Activated CD4-positive, alpha-beta memory T cell treated with anti-CD3 and anti-CD28 coated beads, Interleukin-2, amount 10 ng/mL, durations not matched to agents 7 days and 5 days (primary cell): ENCODE data around the gene FAM13B. TPM values are rescaled to one million over a fixed set of nuclear protein-coding genes. Genes with fewer than 3 reads are reported as not detected.

Experiments used
- CTCF ChIA-PET: fragments of 350-600 bp; sonication (Branson Sonifier 250); formaldehyde crosslinking; loops from one replicate; lab custom pipeline; 2021; ENCODE audit warnings: antibody characterized with exemption, inconsistent platforms; lab: Charles Lee
- POLR2A ChIA-PET: fragments of 350-600 bp; sonication (Branson Sonifier 250); formaldehyde crosslinking; loops from one replicate; lab custom pipeline; 2021; ENCODE audit warnings: antibody characterized with exemption; lab: Charles Lee
- DNase-seq: peaks from one replicate; pipeline ENCODE4 v3.0.0-alpha.2; 2020
- H3K27ac Mint-ChIP-seq: one replicate; pipeline ENCODE4 v1.8.0; 2021; ENCODE audit warnings: mild to moderate bottlenecking, mixed read lengths
- H3K27me3 Mint-ChIP-seq: one replicate; pipeline ENCODE4 v1.8.0; 2021; ENCODE audit warnings: mixed read lengths
- H3K36me3 Mint-ChIP-seq: one replicate; pipeline ENCODE4 v1.8.0; 2021; ENCODE audit warnings: low read depth, mixed read lengths
- H3K4me1 Mint-ChIP-seq: one replicate; pipeline ENCODE4 v1.8.0; 2021; ENCODE audit warnings: mixed read lengths
- H3K4me3 Mint-ChIP-seq: one replicate; pipeline ENCODE4 v1.8.0; 2021; ENCODE audit warnings: mild to moderate bottlenecking, mixed read lengths
- H3K9me3 Mint-ChIP-seq: one replicate; pipeline ENCODE4 v1.8.0; 2021; ENCODE audit warnings: mixed read lengths
- total RNA-seq, 2 experiments: library from RNA; stranded (reverse); gene quantifications; one replicate each; pipeline ENCODE4 v1.2.3, GENCODE V29; 2021

FAM13B gene
- total RNA-seq, 2 experiments from 2014 or later = 24.9 to 25.3 TPM

- Mint-ChIP-seq H3K4me3 (no peak overlapping the region), H3K36me3 (peaks cover 4% of the 10 kb centered on the region), H3K27ac (no peak overlapping the region), H3K4me1 (no peaks in the 10 kb centered on the region), H3K9me3 (peaks cover 14% of the 10 kb centered on the region), H3K27me3 (peaks cover 5% of the 10 kb centered on the region)
- ChIA-PET POLR2A (no interaction called here), CTCF (no interaction called here)
- DNase-seq = no peak
Observed at GRCh38 chr5:137916923-137917322, 116.0 kb downstream of the FAM13B start.

GRCh38 chr5:137914758-137915157 lies 118.1 kb downstream of the FAM13B start:
- Mint-ChIP-seq H3K4me1 (no peaks in the 10 kb centered on the region), H3K27me3 (peaks cover 11% of the 10 kb centered on the region), H3K36me3 (peaks cover 4% of the 10 kb centered on the region), H3K4me3 (no peak overlapping the region), H3K27ac (no peak overlapping the region), H3K9me3 (peaks cover 14% of the 10 kb centered on the region)
- ChIA-PET POLR2A (no interaction called here), CTCF (no interaction called here)
- DNase-seq = no peak

- Mint-ChIP-seq H3K4me3 (no peak overlapping the region), H3K9me3 (no peaks in the 10 kb centered on the region), H3K27ac (no peak overlapping the region), H3K27me3 (peaks cover 3% of the 10 kb centered on the region), H3K4me1 (peaks cover 2% of the 10 kb centered on the region), H3K36me3 (no peaks in the 10 kb centered on the region)
- POLR2A ChIA-PET = no interaction called here
- no peak for DNase-seq
- CTCF ChIA-PET = interaction anchor here (1.5 to 2.5 kb wide), 2 partner anchors 13 kb away, joined by 7 to 8 read pairs; partner anchors contain the start of gene PKD2L2
Observed at GRCh38 chr5:137902408-137903133, 130.3 kb downstream of the FAM13B start.

- Mint-ChIP-seq H3K4me3 (no peak overlapping the region), H3K36me3 (no peaks in the 10 kb centered on the region), H3K27me3 (peaks cover 3% of the 10 kb centered on the region), H3K9me3 (no peaks in the 10 kb centered on the region), H3K4me1 (peaks cover 2% of the 10 kb centered on the region), H3K27ac (no peak overlapping the region)
- CTCF ChIA-PET = interaction anchor here (2.5 kb wide), 1 partner anchor 12 kb away, joined by 8 read pairs; the partner anchor contains the start of gene PKD2L2
- no peak for DNase-seq
- POLR2A ChIA-PET = no interaction called here
Observed at GRCh38 chr5:137901011-137901817, 131.7 kb downstream of the FAM13B start.

- CTCF ChIA-PET = no interaction called here
- H3K9me3 Mint-ChIP-seq = no peaks in the 10 kb centered on the region
- POLR2A ChIA-PET = no interaction called here
- peaks cover 3% of the 10 kb centered on the region for H3K27me3 Mint-ChIP-seq
- DNase-seq = no peak
- H3K27ac Mint-ChIP-seq = no peak overlapping the region
- peaks cover 2% of the 10 kb centered on the region for H3K4me1 Mint-ChIP-seq
- no peak overlapping the region for H3K4me3 Mint-ChIP-seq
- H3K36me3 Mint-ChIP-seq = no peaks in the 10 kb centered on the region
Observed at GRCh38 chr5:137899493-137899892, 133.4 kb downstream of the FAM13B start.

GRCh38 chr5:137896560-137896959 lies 136.3 kb downstream of the FAM13B start:
- POLR2A ChIA-PET = no interaction called here
- no peak overlapping the region for H3K27ac Mint-ChIP-seq
- H3K4me1 Mint-ChIP-seq = peaks cover 2% of the 10 kb centered on the region
- CTCF ChIA-PET = interaction anchor here (0.6 kb wide), 1 partner anchor 118 kb away, joined by 3 read pairs; no protein-coding TSS in a partner anchor
- no peak overlapping the region for H3K4me3 Mint-ChIP-seq
- no peaks in the 10 kb centered on the region for H3K36me3 Mint-ChIP-seq
- no peaks in the 10 kb centered on the region for H3K9me3 Mint-ChIP-seq
- peaks cover 3% of the 10 kb centered on the region for H3K27me3 Mint-ChIP-seq
- DNase-seq = no peak

- ChIA-PET POLR2A (no interaction called here), CTCF (interaction anchor here (0.6 kb wide), 1 partner anchor 13 kb away, joined by 3 read pairs; no protein-coding TSS in a partner anchor)
- Mint-ChIP-seq H3K9me3 (no peaks in the 10 kb centered on the region), H3K4me3 (no peak overlapping the region), H3K36me3 (no peaks in the 10 kb centered on the region), H3K4me1 (peaks cover 3% of the 10 kb centered on the region), H3K27ac (no peak overlapping the region), H3K27me3 (peaks cover 3% of the 10 kb centered on the region)
- no peak for DNase-seq
Observed at GRCh38 chr5:137894586-137894985, 138.3 kb downstream of the FAM13B start.

- no peak for DNase-seq
- peaks cover 3% of the 10 kb centered on the region for H3K27me3 Mint-ChIP-seq
Observed at GRCh38 chr5:137891849-137892248, 141.0 kb downstream of the FAM13B start.

GRCh38 chr5:137890845-137891244 lies 142.0 kb downstream of the FAM13B start:
- ChIA-PET CTCF (interaction anchor here (1.8 to 3.3 kb wide), 3 partner anchors 10 to 112 kb away, joined by 7 to 14 read pairs (median 8); no protein-coding TSS in a partner anchor), POLR2A (interaction anchor here (4.9 kb wide), 1 partner anchor 137 kb away, joined by 35 read pairs; the partner anchor contains the start of gene HNRNPA0)
- Mint-ChIP-seq H3K36me3 (no peaks in the 10 kb centered on the region), H3K27me3 (peaks cover 3% of the 10 kb centered on the region), H3K9me3 (no peaks in the 10 kb centered on the region), H3K27ac (no peak overlapping the region), H3K4me3 (no peak overlapping the region), H3K4me1 (peaks cover 16% of the 10 kb centered on the region)
- DNase-seq = no peak

More at GRCh38 chr5:137891849-137892248, 141.0 kb downstream of the FAM13B start:
- Mint-ChIP-seq H3K9me3 (no peaks in the 10 kb centered on the region), H3K4me1 (peaks cover 16% of the 10 kb centered on the region), H3K27ac (no peak overlapping the region), H3K4me3 (no peak overlapping the region), H3K36me3 (no peaks in the 10 kb centered on the region)
- ChIA-PET CTCF (interaction anchor here (1.8 kb wide), 1 partner anchor 16 kb away, joined by 7 read pairs; no protein-coding TSS in a partner anchor), POLR2A (no interaction called here)

- H3K27me3 Mint-ChIP-seq = peaks cover 3% of the 10 kb centered on the region
- H3K36me3 Mint-ChIP-seq = no peaks in the 10 kb centered on the region
- CTCF ChIA-PET = interaction anchor here (0.7 to 3.3 kb wide), 13 partner anchors 9 to 464 kb away, joined by 3 to 14 read pairs (median 4); partner anchors contain the start of genes FAM53C and HNRNPA0
- peaks cover 16% of the 10 kb centered on the region for H3K4me1 Mint-ChIP-seq
- H3K4me3 Mint-ChIP-seq = peak within 1 kb of the TSS; percentile 83
- POLR2A ChIA-PET = interaction anchor here (0.6 to 4.9 kb wide), 15 partner anchors 9 to 244 kb away, joined by 3 to 35 read pairs (median 3); partner anchors contain the start of genes FAM13B and HNRNPA0
- H3K9me3 Mint-ChIP-seq = no peaks in the 10 kb centered on the region
- H3K27ac Mint-ChIP-seq = peak within 1 kb of the TSS; percentile 86
- DNase-seq = peak; percentile 85
Observed at GRCh38 chr5:137888863-137889759, 143.8 kb downstream of the FAM13B start, which contains the start of gene PKD2L2. TSS of gene PKD2L2 (plus strand) at chr5:137889457. CDS start at chr5:137889492, 35 bp downstream.

GRCh38 chr5:137888466-137888862 lies 144.4 kb downstream of the FAM13B start:
- peak overlapping the region; percentile 86 for H3K27ac Mint-ChIP-seq
- CTCF ChIA-PET = interaction anchor here (0.9 to 3.3 kb wide), 8 partner anchors 10 to 465 kb away, joined by 3 to 14 read pairs (median 6); partner anchors contain the start of gene HNRNPA0
- DNase-seq = no peak
- peaks cover under 1% of the 10 kb centered on the region for H3K27me3 Mint-ChIP-seq
- no peaks in the 10 kb centered on the region for H3K36me3 Mint-ChIP-seq
- peaks cover 16% of the 10 kb centered on the region for H3K4me1 Mint-ChIP-seq
- no peaks in the 10 kb centered on the region for H3K9me3 Mint-ChIP-seq
- POLR2A ChIA-PET = interaction anchor here (0.7 to 4.9 kb wide), 10 partner anchors 8 to 245 kb away, joined by 3 to 35 read pairs (median 4); partner anchors contain the start of genes FAM13B and HNRNPA0
- peak overlapping the region; percentile 83 for H3K4me3 Mint-ChIP-seq
